OCI-LY3 (cell line): ENCODE results near the gene CRAT.

Experiments
- EZH2phosphoT487 ChIP-seq: fragments of 200-600 bp; shearing (Covaris generic); IDR thresholded peaks from 2 replicates; pipeline ENCODE4 v1.6.1; 2018; ENCODE audit warnings: antibody characterized with exemption, mixed run types, low read depth
- TF ChIP-seq, protein P1 (sequence below): fragments of 200-600, 300-600 bp; sonication (generic); IDR thresholded peaks from 2 replicates; pipeline ENCODE4 v1.5.1; 2014; ENCODE audit warnings: antibody characterized with exemption, low read length, low read depth

GRCh38 chr9:129069862-129070641 lies 40.5 kb downstream of the CRAT start:
- TF ChIP-seq, protein P1, sequence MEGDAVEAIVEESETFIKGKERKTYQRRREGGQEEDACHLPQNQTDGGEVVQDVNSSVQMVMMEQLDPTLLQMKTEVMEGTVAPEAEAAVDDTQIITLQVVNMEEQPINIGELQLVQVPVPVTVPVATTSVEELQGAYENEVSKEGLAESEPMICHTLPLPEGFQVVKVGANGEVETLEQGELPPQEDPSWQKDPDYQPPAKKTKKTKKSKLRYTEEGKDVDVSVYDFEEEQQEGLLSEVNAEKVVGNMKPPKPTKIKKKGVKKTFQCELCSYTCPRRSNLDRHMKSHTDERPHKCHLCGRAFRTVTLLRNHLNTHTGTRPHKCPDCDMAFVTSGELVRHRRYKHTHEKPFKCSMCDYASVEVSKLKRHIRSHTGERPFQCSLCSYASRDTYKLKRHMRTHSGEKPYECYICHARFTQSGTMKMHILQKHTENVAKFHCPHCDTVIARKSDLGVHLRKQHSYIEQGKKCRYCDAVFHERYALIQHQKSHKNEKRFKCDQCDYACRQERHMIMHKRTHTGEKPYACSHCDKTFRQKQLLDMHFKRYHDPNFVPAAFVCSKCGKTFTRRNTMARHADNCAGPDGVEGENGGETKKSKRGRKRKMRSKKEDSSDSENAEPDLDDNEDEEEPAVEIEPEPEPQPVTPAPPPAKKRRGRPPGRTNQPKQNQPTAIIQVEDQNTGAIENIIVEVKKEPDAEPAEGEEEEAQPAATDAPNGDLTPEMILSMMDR = no peak
- no peak for TF ChIP-seq EZH2phosphoT487
